ENCODE results near the gene ACOT12.

The ACOT12 gene

GRCh38 chr5:81371354-81371876 lies 22.5 kb downstream of the ACOT12 start:
- no peak for TF ChIP-seq SUZ12 (IDR thresholded peaks at IDR 0.05; ENCODE audit: extremely low read depth, insufficient read depth, insufficient read length)
- TF ChIP-seq ZNF274 (IDR thresholded peaks at IDR 0.05; ENCODE audit: low read depth, low read length), result no peak
- no peak overlapping the region for H3K9ac ChIP-seq (ENCODE audit: insufficient read length, low read depth)
- H3K27me3 ChIP-seq (ENCODE audit: insufficient read depth, insufficient read length), result no peaks in the 10 kb centered on the region
- no peaks in the 10 kb centered on the region for H3K4me1 ChIP-seq (ENCODE audit: insufficient read depth, insufficient read length)
- no peaks in the 10 kb centered on the region for H3K9me3 ChIP-seq (ENCODE audit: insufficient read depth, low read length)
- H3K4me3 ChIP-seq (ENCODE audit: insufficient read length, low read depth), result no peak overlapping the region
- no peak for DNase-seq (ENCODE audit: low read depth, low spot score)
- H3K36me3 ChIP-seq (ENCODE audit: insufficient read depth, insufficient read length, low read length), result no peaks in the 10 kb centered on the region

GRCh38 chr5:81370912-81371311 lies 23.0 kb downstream of the ACOT12 start:
- Histone ChIP-seq H3K4me1 (ENCODE audit: insufficient read depth, insufficient read length) (no peaks in the 10 kb centered on the region), H3K36me3 (ENCODE audit: insufficient read depth, insufficient read length, low read length) (no peaks in the 10 kb centered on the region), H3K9ac (ENCODE audit: insufficient read length, low read depth) (no peak overlapping the region), H3K9me3 (ENCODE audit: insufficient read depth, low read length) (no peaks in the 10 kb centered on the region; the same call in 1 of the 2 replicates), H3K27me3 (ENCODE audit: insufficient read depth, insufficient read length) (no peaks in the 10 kb centered on the region), H3K4me3 (ENCODE audit: insufficient read length, low read depth) (no peak overlapping the region)
- no peak for DNase-seq (ENCODE audit: low read depth, low spot score)
- TF ChIP-seq ZNF274 (IDR thresholded peaks at IDR 0.05; ENCODE audit: low read depth, low read length) (no peak), YY1 (IDR thresholded peaks at IDR 0.05; ENCODE audit: insufficient read depth, insufficient read length) (no peak), SUZ12 (IDR thresholded peaks at IDR 0.05; ENCODE audit: extremely low read depth, insufficient read depth, insufficient read length) (no peak)

GRCh38 chr5:81365541-81365940 lies 28.4 kb downstream of the ACOT12 start:
- Histone ChIP-seq H3K27me3 (ENCODE audit: insufficient read depth, insufficient read length) (no peaks in the 10 kb centered on the region), H3K36me3 (ENCODE audit: insufficient read depth, insufficient read length, low read length) (no peaks in the 10 kb centered on the region), H3K4me1 (ENCODE audit: insufficient read depth, insufficient read length) (no peaks in the 10 kb centered on the region)

GRCh38 chr5:81363093-81363871 lies 30.7 kb downstream of the ACOT12 start:
- no peak for DNase-seq (ENCODE audit: low read depth, low spot score)
- no peak overlapping the region for H3K4me3 ChIP-seq (ENCODE audit: insufficient read length, low read depth)
- no peak for TF ChIP-seq ZNF274 (IDR thresholded peaks at IDR 0.05; ENCODE audit: low read depth, low read length)
- TF ChIP-seq YY1 (IDR thresholded peaks at IDR 0.05; ENCODE audit: insufficient read depth, insufficient read length), result no peak
- no peak for TF ChIP-seq SUZ12 (IDR thresholded peaks at IDR 0.05; ENCODE audit: extremely low read depth, insufficient read depth, insufficient read length)

More at GRCh38 chr5:81365541-81365940, 28.4 kb downstream of the ACOT12 start:
- no peak overlapping the region for H3K9ac ChIP-seq (ENCODE audit: insufficient read length, low read depth)
- no peaks in the 10 kb centered on the region; the same call in 1 of the 2 replicates for H3K9me3 ChIP-seq (ENCODE audit: insufficient read depth, low read length)
- DNase-seq (ENCODE audit: low read depth, low spot score), result no peak
- TF ChIP-seq ZNF274 (IDR thresholded peaks at IDR 0.05; ENCODE audit: low read depth, low read length), result no peak
- no peak for TF ChIP-seq SUZ12 (IDR thresholded peaks at IDR 0.05; ENCODE audit: extremely low read depth, insufficient read depth, insufficient read length)
- no peak for TF ChIP-seq YY1 (IDR thresholded peaks at IDR 0.05; ENCODE audit: insufficient read depth, insufficient read length)
- H3K4me3 ChIP-seq (ENCODE audit: insufficient read length, low read depth), result no peak overlapping the region

GRCh38 chr5:81361600-81361999 lies 32.3 kb downstream of the ACOT12 start:
- Histone ChIP-seq H3K27me3 (ENCODE audit: insufficient read depth, insufficient read length) (no peaks in the 10 kb centered on the region), H3K4me3 (ENCODE audit: insufficient read length, low read depth) (no peak overlapping the region), H3K36me3 (ENCODE audit: insufficient read depth, insufficient read length, low read length) (no peaks in the 10 kb centered on the region), H3K9me3 (ENCODE audit: insufficient read depth, low read length) (no peaks in the 10 kb centered on the region; the same call in 1 of the 2 replicates), H3K4me1 (ENCODE audit: insufficient read depth, insufficient read length) (no peaks in the 10 kb centered on the region), H3K9ac (ENCODE audit: insufficient read length, low read depth) (no peak overlapping the region)
- DNase-seq (ENCODE audit: low read depth, low spot score), result no peak
- no peak for TF ChIP-seq SUZ12 (IDR thresholded peaks at IDR 0.05; ENCODE audit: extremely low read depth, insufficient read depth, insufficient read length)
- TF ChIP-seq ZNF274 (IDR thresholded peaks at IDR 0.05; ENCODE audit: low read depth, low read length), result no peak
- no peak for TF ChIP-seq YY1 (IDR thresholded peaks at IDR 0.05; ENCODE audit: insufficient read depth, insufficient read length)

More at GRCh38 chr5:81363093-81363871, 30.7 kb downstream of the ACOT12 start:
- H3K4me1 ChIP-seq (ENCODE audit: insufficient read depth, insufficient read length), result no peaks in the 10 kb centered on the region
- H3K27me3 ChIP-seq (ENCODE audit: insufficient read depth, insufficient read length), result no peaks in the 10 kb centered on the region
- no peaks in the 10 kb centered on the region; the same call in 1 of the 2 replicates for H3K9me3 ChIP-seq (ENCODE audit: insufficient read depth, low read length)
- no peak overlapping the region for H3K9ac ChIP-seq (ENCODE audit: insufficient read length, low read depth)
- H3K36me3 ChIP-seq (ENCODE audit: insufficient read depth, insufficient read length, low read length), result no peaks in the 10 kb centered on the region

GRCh38 chr5:81360640-81361039 lies 33.3 kb downstream of the ACOT12 start:
- no peak for DNase-seq (ENCODE audit: low read depth, low spot score)
- Histone ChIP-seq H3K36me3 (ENCODE audit: insufficient read depth, insufficient read length, low read length) (no peaks in the 10 kb centered on the region), H3K4me3 (ENCODE audit: insufficient read length, low read depth) (no peak overlapping the region), H3K9ac (ENCODE audit: insufficient read length, low read depth) (no peak overlapping the region), H3K27me3 (ENCODE audit: insufficient read depth, insufficient read length) (no peaks in the 10 kb centered on the region), H3K4me1 (ENCODE audit: insufficient read depth, insufficient read length) (no peaks in the 10 kb centered on the region), H3K9me3 (ENCODE audit: insufficient read depth, low read length) (no peaks in the 10 kb centered on the region; the same call in 1 of the 2 replicates)
- no peak for TF ChIP-seq ZNF274 (IDR thresholded peaks at IDR 0.05; ENCODE audit: low read depth, low read length)
- TF ChIP-seq SUZ12 (IDR thresholded peaks at IDR 0.05; ENCODE audit: extremely low read depth, insufficient read depth, insufficient read length), result no peak
- TF ChIP-seq YY1 (IDR thresholded peaks at IDR 0.05; ENCODE audit: insufficient read depth, insufficient read length), result no peak

- Histone ChIP-seq H3K27me3 (ENCODE audit: insufficient read depth, insufficient read length) (no peaks in the 10 kb centered on the region), H3K4me3 (ENCODE audit: insufficient read length, low read depth) (no peak overlapping the region), H3K36me3 (ENCODE audit: insufficient read depth, insufficient read length, low read length) (no peaks in the 10 kb centered on the region), H3K9me3 (ENCODE audit: insufficient read depth, low read length) (no peaks in the 10 kb centered on the region), H3K9ac (ENCODE audit: insufficient read length, low read depth) (no peak overlapping the region), H3K4me1 (ENCODE audit: insufficient read depth, insufficient read length) (no peaks in the 10 kb centered on the region)
- DNase-seq (ENCODE audit: low read depth, low spot score), result no peak
- TF ChIP-seq YY1 (IDR thresholded peaks at IDR 0.05; ENCODE audit: insufficient read depth, insufficient read length), result no peak
- no peak for TF ChIP-seq ZNF274 (IDR thresholded peaks at IDR 0.05; ENCODE audit: low read depth, low read length)
- TF ChIP-seq SUZ12 (IDR thresholded peaks at IDR 0.05; ENCODE audit: extremely low read depth, insufficient read depth, insufficient read length), result no peak
Measured at GRCh38 chr5:81359881-81360280, 34.1 kb downstream of the ACOT12 start.
